OCI-LY3 (cell line): Measurements from ENCODE around the gene COG2.

ENCODE experiments used
- EZH2phosphoT487 ChIP-seq: fragments of 200-600 bp; shearing (Covaris generic); IDR thresholded peaks from 2 replicates; pipeline ENCODE4 v1.6.1; 2018; ENCODE audit warnings: antibody characterized with exemption, mixed run types, low read depth
- TF ChIP-seq, protein P1 (sequence below): fragments of 200-600, 300-600 bp; sonication (generic); IDR thresholded peaks from 2 replicates; pipeline ENCODE4 v1.5.1; 2014; ENCODE audit warnings: antibody characterized with exemption, low read length, low read depth

DNA sequence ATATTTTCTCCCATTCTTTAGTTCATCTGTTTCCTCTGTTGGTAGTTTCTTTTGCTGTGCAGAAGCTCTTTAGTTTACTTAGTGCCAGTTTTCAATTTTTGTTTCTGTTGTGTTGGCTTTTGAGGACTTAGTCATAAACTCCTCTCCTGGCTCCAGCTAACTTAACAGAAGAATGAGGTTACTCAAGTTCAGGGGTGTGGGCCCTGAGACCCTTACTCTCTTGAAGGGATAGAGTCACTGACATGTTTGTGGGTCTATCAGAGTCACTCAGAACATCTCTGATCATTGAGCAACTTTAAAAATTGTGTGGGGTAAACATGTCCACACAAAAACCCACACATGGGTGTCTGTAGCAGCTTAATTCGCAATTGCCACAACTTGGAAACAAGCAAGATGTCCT is 57.4 kb downstream of the COG2 start:
- TF ChIP-seq, protein P1, sequence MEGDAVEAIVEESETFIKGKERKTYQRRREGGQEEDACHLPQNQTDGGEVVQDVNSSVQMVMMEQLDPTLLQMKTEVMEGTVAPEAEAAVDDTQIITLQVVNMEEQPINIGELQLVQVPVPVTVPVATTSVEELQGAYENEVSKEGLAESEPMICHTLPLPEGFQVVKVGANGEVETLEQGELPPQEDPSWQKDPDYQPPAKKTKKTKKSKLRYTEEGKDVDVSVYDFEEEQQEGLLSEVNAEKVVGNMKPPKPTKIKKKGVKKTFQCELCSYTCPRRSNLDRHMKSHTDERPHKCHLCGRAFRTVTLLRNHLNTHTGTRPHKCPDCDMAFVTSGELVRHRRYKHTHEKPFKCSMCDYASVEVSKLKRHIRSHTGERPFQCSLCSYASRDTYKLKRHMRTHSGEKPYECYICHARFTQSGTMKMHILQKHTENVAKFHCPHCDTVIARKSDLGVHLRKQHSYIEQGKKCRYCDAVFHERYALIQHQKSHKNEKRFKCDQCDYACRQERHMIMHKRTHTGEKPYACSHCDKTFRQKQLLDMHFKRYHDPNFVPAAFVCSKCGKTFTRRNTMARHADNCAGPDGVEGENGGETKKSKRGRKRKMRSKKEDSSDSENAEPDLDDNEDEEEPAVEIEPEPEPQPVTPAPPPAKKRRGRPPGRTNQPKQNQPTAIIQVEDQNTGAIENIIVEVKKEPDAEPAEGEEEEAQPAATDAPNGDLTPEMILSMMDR: no peak
- no peak for TF ChIP-seq EZH2phosphoT487
